Hypothalamus (tissue), 51 donors: Measurements from ENCODE around the gene SLC25A20.
A peak's percentile ranks its signal among the peaks of the same experiment; 100 is the strongest.

ENCODE experiments used
- DNase-seq, 51 donors: peaks; one replicate each; lab custom pipeline; 2025; lab: John Stamatoyannopoulos, UW

Gene SLC25A20

DNA sequence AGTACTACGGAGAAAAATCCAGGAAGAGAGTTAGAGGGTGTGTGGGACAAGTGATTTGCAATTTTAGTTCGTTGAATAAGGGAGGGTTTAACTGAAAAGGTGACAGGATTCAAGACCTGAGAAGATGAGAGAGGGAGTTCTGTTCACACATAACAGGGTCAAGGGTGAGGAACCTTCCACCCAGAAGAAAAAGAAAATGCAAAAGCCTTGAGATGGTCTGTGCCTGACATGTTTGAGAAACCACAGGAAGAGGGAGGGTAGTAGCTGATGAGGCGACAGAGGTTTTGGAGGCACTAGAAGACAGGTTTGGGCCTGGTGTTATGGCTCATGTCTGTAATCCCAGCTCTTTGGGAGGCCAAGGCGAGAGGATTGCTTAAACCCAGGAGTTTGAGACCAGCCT is 591 bp upstream of the SLC25A20 start:
- no peak for DNase-seq

DNA sequence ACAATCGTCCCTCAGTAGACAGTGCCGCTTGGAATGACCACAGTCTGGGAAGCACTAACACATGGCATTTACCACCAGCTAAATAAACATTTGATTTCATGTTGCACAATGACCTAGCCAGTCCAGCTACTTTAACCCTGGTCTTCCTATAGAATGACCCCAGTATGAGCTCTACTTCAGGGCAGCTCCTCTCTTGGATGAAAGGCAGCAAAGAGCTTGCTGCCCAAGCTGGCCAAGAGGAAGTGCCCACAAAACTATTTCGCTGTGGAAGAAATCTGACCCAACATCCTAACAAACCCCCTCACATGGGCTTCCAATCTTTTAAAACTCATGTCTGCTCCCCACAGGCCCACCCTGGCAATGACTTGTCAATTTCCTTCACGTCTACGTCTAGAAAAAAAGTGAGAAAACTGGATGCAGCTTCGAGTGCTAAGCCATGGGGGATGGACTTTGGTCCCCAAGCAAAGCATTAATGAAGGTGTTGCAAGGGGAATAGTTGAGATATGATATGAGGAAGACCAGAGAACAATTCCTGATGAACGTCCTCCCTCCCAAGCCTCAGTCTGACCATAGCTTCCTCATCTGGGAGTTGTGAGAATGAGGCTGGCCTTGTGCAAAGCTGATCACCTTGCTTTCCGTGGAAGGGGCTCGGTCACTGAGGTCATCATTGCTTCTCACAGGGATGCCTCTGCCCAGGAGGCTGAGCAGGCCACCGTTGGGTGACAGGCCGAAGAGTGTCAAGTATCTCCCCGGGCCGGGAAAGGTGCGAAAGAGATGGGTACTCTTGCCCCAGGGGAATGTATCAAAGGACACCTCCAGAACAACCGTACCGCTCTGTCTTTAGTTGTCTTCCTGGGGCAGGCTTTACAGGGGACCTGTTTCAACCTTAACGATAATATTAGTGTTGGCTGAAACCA is 964 bp downstream of the SLC25A20 start:
- DNase-seq = peak in 1 of 51 donors; percentile 13

DNA sequence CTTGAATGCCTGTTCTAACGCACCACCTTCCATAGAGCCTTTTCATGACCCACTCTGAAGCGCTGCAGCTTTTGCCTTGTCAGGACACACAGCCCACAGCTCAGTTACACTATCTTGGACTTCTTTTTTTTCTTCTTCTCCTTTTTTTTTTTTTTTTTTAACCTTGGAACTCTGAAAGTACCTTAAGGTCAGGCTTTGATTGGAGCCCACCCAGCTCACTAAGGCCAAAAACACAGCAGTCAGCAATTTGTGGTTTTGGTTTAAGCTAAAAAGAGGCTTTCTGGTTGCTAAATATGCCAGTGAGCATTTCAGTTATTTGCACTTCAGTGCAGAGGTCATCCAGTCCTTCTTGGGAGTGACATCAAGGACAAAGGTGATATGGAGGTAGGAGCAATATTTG is 1.7 kb downstream of the SLC25A20 start:
- no peak for DNase-seq

DNA sequence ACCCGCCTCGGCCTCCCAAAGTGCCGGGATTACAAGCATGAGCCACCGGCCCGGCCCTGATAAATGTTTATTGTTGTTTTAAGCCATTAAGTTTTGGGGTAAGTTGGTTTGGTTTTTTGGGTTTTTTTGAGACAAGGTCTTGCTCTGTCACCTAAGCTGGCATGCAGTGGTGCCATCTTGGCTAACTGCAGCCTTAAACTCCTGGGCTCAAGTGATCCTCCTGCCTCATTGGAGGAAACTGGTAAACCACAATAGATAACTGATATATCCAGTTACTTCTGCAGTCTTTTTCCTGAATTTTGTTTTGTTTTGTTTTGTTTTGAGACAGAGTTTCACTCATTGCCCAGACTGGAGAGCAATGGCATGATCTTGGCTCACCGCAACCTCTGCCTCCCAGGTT is 4.2 kb downstream of the SLC25A20 start:
- DNase-seq = no peak

DNA sequence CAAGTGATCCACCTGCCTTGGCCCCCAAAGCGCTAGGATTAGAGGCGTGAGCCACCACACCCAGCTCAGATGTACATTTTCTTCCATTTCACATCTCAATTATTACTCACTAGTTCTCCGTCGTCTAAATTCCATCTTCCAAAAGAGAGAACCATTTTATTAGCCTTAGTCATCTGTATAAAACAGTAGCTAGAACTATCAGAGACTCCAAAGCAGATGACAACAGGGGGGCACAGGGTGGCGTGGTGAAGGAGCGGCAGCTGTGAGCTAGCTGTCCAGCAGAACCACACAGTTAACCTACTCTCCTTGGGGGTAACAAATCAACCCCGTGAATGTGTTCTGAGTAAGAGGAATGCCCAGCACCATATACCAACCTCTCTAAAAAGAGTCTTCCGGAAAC is 7.1 kb downstream of the SLC25A20 start:
- DNase-seq = no peak

DNA sequence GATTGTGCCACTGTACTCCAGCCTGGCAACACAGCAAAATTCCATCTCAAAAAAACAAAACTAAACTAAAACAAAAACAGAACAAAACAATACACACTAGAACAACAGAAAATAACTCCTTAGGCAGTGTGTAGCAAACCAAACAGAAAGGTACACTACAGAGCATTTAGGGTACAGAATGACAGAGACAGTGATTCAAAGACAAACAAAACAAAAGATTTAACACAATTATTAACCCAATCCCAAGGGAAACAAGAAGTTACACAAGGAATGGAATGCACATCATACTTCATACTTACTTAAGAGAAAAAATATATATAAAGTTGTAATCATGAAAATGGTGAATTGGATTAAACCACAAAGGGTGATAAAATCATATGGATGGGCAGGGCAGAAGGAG is 12.9 kb downstream of the SLC25A20 start:
- no peak for DNase-seq

DNA sequence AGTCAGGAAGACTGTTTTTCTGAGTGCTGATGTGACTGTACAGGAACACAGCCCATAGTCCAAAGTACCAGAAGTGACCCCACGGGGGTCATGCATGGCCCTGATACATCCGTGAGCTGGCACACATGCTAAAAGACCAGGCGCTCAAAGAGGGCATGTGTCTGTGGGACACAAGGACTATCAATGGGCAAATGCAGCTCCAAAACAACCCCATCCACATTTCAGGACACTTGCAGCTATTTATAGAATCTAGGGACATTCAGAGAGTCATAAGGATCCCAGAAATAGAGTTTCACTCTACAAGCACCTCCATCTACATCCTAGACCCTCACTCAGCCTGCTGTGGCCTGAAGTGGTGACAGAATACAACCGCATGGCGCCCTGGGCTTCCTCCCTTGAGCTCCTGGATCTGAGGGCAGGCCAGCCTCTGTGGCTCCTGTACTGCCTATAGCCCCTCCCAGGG is 17.0 kb downstream of the SLC25A20 start:
- DNase-seq = no peak

DNA sequence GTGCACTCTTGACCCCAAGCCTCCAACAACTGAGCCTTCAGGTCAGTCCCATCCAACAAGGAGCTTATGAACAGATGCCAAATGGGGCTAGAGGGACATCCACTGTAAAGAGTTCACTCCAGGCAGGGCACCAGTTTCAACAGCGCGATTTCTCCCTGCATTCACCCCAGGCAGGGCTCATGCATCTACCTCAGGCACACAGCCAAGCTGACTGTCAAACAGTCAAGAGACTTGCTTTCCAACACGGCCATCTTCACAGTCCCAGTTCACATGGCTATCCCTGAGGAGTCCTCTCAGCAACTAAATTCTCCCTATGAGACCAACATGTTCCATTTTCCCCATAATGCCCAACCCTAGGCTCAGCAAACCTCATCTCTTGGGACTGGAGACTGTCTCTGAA is 17.7 kb downstream of the SLC25A20 start:
- no peak for DNase-seq

DNA sequence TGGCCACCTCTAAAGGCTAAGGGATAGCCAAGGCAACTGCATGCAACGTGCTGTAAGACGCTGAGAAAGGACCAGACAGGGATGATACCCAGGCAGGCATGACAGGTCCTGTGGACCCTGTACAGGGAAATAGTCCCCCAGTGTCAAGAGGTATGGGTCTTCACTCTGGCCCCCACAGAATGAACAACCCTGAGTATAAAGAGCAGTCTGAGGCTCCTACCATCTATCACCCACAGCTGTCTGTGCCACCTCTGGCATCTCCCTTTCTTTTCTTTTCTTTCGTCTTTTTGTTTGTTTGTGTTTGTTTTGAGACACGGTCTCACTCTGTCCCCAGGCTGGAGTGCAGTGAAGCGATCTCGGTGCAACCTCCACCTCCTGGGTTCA is 18.7 kb downstream of the SLC25A20 start:
- no peak for DNase-seq

DNA sequence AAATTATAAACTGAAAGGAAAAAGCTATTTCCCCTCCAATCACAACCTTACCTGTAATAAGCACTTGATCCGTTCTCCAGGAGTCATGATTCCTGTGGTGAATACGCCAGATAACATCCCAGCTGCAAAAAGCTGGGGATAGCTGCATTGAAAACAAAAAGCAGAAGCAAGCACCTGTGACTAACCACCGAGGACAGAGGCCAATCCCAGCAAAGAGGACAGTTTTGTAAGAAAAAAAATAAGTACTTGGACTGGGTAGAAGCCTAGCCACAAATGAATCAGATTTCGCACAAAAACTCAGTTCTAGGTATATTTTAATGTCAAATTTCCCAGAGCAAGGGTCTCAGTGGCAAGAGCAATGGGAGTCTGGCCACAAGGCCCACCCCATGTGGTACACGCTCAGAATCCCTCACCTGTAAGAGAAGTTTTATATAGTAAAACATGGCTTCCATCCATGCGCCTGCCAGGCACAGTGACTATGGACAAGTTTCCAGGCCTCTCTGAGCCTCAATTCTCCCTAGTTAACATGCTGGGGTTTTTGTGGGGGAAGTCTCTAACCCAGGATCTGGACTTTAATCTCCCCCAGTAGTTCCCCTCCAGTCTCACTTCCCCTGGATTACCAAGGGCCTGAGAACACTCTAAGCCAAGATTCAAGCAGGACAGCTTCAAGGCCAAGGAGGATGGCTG is 19.2 kb downstream of the SLC25A20 start:
- DNase-seq = no peak

DNA sequence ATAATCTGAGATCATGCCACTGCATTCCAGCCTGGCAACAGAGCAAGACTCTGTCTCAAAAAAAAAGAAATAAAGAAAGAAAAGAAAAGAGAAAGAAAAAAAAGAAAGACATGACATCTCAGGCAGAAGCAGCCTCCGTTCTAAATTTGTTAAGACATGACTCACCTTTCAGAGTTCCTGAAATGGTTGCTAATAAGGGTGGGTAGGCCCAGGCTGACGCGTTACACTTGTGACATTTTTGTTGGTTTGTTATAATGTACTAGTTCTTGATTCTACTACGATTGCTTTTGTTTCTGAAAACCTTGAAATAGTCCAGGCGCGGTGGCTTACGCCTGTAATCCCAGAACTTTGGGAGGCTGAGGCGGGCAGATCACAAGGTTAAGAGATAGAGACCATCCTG is 21.0 kb downstream of the SLC25A20 start:
- peak in 1 of 51 donors; percentile 27 for DNase-seq

DNA sequence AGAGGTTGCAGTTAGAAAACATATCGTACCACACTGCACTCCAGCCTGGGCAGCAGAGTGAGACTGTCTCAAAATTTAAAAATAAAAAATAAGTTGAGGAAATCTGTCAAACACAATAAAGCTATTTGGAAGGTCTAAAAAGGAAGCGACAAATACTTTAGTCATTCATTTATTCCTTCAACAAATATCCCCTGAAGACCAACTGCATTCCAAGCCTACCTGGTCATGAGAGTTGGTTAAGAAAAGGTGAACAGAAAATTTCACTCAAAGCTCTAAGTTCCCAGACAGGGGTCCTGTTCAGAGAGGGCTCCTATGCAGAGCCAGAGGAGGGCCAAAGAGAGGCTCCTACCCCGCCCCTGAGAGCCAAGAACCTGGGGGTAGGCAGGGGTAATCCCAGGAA is 35.6 kb downstream of the SLC25A20 start:
- DNase-seq = no peak

DNA sequence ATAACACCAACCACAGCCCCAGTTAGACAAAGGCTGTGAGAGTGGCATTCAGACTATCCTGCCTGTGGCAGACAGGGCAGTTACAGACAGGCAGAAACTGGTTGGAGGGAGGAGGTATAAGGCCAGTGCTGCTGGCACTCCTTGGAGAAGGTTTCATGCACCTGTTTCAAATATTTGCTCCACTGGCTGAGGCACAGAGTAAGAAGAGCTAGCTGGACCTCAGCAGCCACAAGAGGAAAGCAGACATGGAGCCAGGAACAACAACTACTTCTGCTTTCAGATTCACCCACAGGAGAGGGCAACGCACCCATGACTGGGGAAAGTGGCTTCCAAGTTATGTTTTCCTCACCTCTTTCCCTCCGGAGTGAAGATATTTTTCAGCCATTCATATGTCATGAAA is 39.5 kb downstream of the SLC25A20 start:
- DNase-seq = no peak

DNA sequence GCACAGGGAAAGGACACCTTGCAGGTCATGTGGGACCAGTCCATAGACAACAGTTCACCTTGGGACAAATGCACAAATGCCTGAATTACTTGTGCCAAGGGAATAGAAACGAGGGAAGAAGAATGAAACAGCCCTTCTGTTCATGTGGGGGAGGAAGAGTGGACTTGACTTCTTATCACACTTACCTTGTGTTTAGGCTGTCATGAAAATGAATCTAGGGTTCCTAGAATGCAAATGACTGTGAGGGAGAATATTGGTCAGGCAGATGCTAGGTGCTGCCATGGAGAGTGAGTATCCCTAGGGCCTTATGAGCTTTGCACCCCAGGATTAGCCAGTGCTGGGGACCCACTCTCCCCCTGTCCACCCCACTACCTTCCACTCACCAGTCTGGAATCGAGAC is 40.0 kb downstream of the SLC25A20 start:
- no peak for DNase-seq

DNA sequence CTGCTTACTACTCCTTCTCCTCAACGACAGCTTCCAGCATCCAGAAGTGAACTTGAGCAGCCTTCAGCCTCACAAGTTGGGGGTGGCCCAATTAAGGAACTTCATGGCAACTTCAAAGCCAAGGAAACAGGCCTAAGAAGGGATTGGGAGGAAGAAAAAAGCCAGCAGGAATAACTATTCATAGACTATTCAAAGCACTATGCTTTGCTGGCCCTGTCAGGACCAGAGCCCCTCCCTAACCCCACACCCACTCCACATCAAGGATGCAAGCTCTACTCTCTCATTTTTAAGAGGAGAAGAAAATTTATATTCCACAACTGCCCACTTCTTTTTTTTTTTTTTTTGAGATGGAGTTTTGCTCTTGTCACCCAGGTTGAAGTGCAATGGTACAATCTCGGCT is 41.0 kb downstream of the SLC25A20 start:
- no peak for DNase-seq

DNA sequence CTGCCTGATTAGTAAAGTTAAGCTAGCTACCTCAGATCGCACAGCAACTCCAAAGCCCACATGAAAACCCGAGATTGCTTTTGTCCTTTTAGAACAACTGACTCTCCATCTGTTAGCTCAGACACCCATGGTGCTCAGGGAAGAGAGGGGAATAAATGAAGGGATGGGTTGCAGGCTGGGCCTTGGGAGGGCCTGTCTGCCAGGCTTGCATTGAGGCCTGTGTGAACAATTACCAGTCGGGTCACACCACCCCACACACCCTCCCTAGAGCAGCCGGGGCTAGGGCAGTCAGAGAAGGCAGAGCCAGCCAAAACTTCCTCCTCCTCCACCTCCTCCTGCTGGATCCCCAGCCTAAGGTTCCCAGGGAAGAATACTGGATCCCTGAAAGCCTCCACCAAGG is 42.2 kb downstream of the SLC25A20 start:
- DNase-seq = peak in 23 of 51 donors; percentile 4 to 52 (median 23)

DNA sequence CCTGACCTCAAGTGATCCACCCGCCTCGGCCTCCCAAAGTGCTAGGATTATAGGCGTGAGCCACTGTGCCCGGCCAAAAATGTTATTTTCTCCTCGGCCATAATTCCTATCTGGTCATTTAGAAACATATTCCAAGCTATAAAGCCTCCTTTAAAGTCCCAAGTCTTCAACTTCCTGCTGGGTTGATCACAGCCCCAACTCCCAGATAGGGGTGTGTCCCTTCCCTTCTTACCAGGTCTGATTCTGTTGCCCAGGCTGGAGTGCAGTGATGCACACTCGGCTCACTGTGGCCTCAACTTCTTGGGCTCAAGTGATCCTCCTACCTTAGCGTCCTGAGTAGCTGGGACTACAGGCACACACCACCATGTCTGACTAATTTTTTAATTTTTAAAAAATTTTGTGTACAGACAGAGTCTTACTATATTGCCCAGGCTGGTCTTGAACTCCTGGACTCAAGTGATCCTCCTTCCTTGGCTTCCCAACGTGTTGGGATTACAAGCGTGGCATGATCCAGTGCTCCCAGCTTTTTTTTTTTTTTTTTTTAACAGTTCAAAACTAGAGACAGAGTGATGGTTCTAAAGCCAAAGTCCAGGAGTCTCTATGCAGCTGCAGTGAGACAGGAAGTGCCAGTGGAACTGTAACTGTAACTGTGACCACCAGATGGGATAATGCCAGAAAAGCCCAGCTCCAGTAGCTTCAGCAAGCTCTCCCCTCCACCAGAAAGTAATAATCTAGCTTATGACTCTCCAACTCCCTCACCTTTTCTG is 42.8 kb downstream of the SLC25A20 start:
- DNase-seq = no peak

DNA sequence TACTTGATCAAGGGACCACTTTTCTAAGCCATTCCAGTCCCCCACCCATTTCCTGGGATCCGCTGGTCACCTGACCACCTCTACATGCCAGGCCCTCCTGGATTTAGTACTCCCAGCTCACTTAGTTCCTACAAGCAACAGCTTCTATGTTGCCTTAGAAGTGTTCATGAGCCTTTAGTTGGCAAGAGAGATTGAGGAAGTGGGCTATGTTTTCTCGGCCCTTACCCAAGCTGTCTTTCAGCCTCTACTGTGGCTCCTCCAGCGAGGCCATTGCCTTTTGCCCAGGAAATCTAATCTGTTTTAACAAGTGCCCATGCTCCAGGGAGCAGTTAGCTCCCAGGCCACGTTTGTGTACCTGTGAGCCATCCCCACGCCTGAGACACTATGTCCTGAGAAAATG is 46.5 kb downstream of the SLC25A20 start:
- no peak for DNase-seq

DNA sequence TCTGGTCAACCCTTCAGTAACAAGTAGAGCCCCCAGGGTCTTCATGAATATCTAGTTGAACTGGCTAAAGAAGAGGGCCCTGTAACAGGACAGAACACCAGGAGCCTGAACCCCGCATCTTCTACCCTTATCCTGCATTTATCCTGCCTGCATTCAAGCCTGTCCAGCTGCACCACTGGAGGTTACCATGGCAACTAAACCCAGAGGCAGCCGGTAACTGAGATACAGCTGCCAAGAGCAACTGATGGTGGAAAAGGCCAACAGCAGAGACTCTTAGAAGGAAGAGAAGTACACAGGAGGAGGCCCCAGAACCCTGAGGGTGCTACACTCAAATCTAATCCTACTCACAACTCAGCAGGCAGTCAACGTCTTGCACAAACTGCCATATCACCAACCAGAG is 47.3 kb downstream of the SLC25A20 start:
- peak in 36 of 51 donors; percentile 3 to 79 (median 30) for DNase-seq

DNA sequence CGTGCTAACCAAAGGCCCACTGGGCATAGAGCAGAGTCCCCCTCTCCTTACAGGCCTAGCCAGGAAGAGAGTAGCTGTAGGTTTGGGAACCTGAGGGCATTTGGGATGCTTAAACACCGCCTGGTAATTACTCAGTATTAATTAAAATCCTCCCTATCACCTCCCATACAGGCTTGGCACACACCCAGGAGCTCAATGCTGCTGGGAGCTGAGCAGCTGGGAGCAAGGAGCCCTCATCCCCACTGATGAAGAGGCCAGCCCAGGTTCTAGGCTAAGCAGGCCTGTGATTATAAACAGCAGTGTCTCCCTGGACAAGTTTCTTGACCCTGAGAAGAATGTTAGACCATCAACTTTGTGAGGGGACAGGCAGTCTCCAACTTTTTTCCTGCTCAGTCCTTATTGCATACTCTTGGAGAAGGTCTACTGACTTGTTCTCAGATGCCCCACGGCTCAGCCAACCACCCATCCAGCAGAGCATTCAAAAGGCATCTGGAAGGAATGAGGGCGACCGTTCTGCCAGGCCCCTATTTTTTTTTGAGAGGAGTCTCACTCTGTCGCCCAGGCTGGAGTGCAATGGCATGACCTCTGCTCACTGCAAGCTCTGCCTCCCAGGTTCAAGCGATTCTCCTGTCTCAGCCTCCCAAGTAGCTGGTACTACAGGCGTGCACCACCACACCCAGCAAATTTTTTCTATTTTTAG is 49.7 kb downstream of the SLC25A20 start:
- no peak for DNase-seq
